T-helper 9 cell (primary cell): ENCODE measurements around the gene UNC45A.
"Not testable (repeated sequence)": the region's sequence is repeated elsewhere in the genome, so short reads cannot be mapped to it uniquely, and the experiment has no call there.

Experiments
- DNase-seq: peaks from one replicate; pipeline ENCODE4 v3.0.0-alpha.2; 2020
- total RNA-seq, 2 donors: gene quantifications; one replicate each; lab custom pipeline; 2026; lab: John Stamatoyannopoulos, UW

Gene UNC45A
- 38.4 to 101 reads per million in 2 donors for total RNA-seq

GRCh38 chr15:90934949-90935751 is at the start of gene UNC45A:
Gene UNC45A, plus strand, starts transcription at chr15:90935285. Its CDS starts 40 bp downstream, at chr15:90935325.
- DNase-seq = peak; percentile 97

GRCh38 chr15:90885432-90886290 is 49.4 kb upstream of the UNC45A start:
- DNase-seq = peak; percentile 78

GRCh38 chr15:90886291-90886614 is 48.8 kb upstream of the UNC45A start:
- no peak for DNase-seq

- DNase-seq = no peak
Measured at GRCh38 chr15:90887037-90887481, 48.0 kb upstream of the UNC45A start.

GRCh38 chr15:90889313-90889730 is 45.8 kb upstream of the UNC45A start:
- no peak for DNase-seq

GRCh38 chr15:90889736-90890456 is 45.2 kb upstream of the UNC45A start:
- no peak for DNase-seq

- no peak for DNase-seq
Measured at GRCh38 chr15:90890839-90891238, 44.2 kb upstream of the UNC45A start.

GRCh38 chr15:90891346-90891949 is 43.6 kb upstream of the UNC45A start:
- DNase-seq = no peak

GRCh38 chr15:90892023-90892422 is 43.1 kb upstream of the UNC45A start:
- no peak for DNase-seq

- no peak for DNase-seq
Measured at GRCh38 chr15:90892498-90893174, 42.4 kb upstream of the UNC45A start.

- DNase-seq = no peak
Measured at GRCh38 chr15:90893175-90894090, 41.7 kb upstream of the UNC45A start.

- DNase-seq = no peak
Measured at GRCh38 chr15:90895571-90896117, 39.4 kb upstream of the UNC45A start.

- not testable (repeated sequence) for DNase-seq
Measured at GRCh38 chr15:90897131-90897655, 37.9 kb upstream of the UNC45A start.

GRCh38 chr15:90901175-90902039 is 33.7 kb upstream of the UNC45A start:
- DNase-seq = no peak

GRCh38 chr15:90902040-90902839 is 32.8 kb upstream of the UNC45A start:
- peak; percentile 54 for DNase-seq

- peak; percentile 54 for DNase-seq
Measured at GRCh38 chr15:90902840-90903732, 32.0 kb upstream of the UNC45A start, which contains the start of gene MAN2A2. Gene MAN2A2, plus strand, starts transcription at chr15:90903302. Its CDS starts 906 bp downstream, at chr15:90904208.
